GM18502 (cell line): ENCODE results near the gene TMEM63A.
"Not testable (repeated sequence)": the region's sequence is repeated elsewhere in the genome, so short reads cannot be mapped to it uniquely, and the experiment has no call there.

Experiments used
- ATAC-seq: cut with Tn5 transposase; IDR thresholded peaks from one replicate; pipeline ENCODE4 v1.9.1; 2021; ENCODE audit warnings: mild to moderate bottlenecking; ENCODE audit not compliant: unreplicated experiment, poor library complexity

TMEM63A gene

GRCh38 chr1:225881959-225882693, at the start of gene TMEM63A:
TSS of gene TMEM63A (minus strand) at chr1:225882380. CDS start at chr1:225877580, 4,800 bp downstream.
- ATAC-seq: peak; percentile 70

- ATAC-seq: no peak
These were observed 49.3 kb upstream of the TMEM63A start for GRCh38 chr1:225931270-225932136.

DNA sequence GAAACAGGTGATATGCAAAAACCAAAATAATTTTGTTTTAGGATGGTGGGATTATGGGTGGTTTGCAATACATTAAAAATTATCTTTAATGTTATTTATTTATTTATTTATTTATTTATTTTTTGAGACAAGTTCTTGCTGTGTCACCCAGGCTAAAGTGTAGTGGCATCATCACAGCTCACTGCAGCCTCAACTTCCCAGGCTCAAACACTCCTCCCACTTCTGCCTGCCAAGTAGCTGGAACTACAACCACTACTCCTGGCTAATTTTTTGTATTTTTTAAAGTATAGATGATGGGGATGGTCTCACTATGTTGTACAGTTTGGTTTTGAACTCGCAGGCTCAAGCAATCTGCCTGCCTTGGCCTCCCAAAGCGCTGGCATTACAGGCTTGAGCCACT, 48.4 kb upstream of the TMEM63A start:
- no peak for ATAC-seq

- ATAC-seq: not testable (repeated sequence)
These were observed 47.3 kb upstream of the TMEM63A start for GRCh38 chr1:225929462-225929861.

GRCh38 chr1:225928186-225929175, 46.3 kb upstream of the TMEM63A start:
- no peak for ATAC-seq

GRCh38 chr1:225926551-225927113, 44.5 kb upstream of the TMEM63A start:
- ATAC-seq: no peak

GRCh38 chr1:225923692-225924555, 41.7 kb upstream of the TMEM63A start, which contains the start of gene PYCR2:
TSS of gene PYCR2 (minus strand) at chr1:225924250. CDS start at chr1:225924110, 140 bp downstream.
- ATAC-seq: peak; percentile 98

- ATAC-seq: no peak
These were observed 41.2 kb upstream of the TMEM63A start for GRCh38 chr1:225923381-225923691.

DNA sequence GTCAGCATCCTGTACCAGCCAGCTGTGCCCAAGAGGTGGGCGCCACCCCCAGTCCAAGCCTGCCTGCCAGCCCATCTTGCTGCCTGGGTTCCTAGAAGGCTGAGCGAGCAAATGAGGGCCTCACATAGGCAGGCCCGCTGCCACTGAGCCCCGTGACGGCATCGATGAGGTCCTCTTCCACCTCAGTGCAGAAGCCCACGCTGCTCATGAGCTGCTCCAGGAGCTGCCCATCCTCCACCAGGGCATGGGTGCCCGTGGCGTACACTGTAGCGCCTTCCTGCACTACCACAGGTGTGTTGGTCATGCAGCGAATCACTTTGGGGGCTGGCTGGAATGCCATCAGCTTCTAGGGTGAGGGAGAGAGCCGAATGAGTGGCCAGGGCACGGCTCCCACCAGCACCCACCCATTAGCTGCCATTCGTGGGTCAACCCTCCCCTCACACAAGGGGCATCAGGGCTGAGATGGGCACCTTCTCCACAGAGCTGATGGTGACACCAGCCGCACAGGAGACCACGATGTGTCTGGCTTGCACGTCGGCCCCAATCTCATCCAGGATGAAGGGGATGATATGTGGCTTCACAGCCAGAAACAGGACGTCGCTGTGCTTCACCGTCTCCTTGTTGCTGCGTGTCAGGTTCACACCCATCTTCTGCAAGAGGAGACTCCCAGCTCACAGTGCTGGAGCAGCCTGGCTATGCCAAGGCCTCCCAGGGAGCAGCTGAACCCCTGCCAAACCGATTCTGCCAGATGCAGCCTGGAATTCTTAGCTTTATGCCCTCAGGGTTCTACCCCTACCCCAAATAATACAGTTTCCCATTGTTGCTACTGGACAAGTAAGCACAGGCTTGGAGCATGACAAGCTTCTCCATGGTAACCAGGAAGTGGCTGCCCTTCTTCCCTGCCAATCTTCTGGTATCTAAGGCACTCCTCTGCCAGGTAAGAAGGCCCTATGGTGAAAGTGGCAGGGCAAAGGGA, 39.8 kb upstream of the TMEM63A start:
- ATAC-seq: no peak

DNA sequence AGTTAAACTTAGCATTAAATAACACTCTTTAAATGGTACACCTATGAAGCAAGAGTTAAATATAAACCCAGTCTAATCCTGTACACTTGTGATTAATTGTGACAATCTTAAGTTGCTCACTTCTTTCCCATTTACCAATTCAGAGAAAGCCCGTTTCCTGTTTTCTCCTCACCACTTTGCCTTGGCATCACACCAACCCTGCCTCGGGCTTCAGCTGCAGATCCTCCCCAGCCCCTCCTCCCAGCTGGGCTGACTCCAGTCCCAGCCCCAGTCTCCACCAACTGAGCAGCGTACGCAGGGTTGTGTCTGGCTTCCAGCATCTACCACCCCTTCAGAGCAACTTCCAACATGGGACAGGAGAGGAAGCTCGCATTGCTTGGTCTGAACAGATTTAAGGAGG, 37.7 kb upstream of the TMEM63A start:
- no peak for ATAC-seq

DNA sequence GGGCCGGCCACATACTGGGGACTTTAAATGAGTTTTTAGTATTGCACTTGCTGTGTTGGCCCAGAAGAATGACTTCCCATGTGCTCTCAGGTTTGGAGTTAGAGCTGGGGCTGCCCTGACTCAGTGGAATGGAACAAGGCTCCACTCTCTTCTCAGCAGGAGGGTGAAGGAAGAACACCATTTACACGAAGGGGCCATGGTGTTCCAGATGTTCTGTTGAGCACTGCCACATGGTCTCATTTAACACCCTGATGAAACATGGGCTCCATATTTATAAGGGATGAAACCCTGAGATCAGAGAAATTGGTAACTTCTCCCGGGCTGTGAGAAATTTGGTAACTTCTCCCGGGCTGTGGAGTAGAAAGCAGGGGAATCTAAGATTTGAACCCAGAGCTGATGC, 36.1 kb upstream of the TMEM63A start:
- no peak for ATAC-seq

GRCh38 chr1:225917536-225917935, 35.4 kb upstream of the TMEM63A start:
- ATAC-seq: no peak

DNA sequence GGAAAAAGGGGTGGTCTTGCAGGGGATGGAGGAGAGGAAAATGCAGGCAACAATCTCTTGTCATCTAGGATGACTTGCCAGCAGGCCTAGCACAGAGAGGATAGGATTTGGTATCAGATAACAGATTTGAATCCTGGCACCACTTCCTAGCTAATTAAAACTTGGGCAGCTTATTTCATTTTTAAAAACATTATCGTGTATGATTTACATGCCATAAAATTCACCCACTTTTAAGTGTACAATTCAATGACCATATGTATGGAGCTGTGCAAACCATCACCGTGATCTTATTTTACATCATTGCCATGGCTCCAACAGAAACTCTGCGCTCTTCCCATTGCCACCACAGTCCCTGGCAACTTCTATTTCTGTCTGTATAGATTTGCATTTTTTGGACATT, 34.9 kb upstream of the TMEM63A start:
- no peak for ATAC-seq

DNA sequence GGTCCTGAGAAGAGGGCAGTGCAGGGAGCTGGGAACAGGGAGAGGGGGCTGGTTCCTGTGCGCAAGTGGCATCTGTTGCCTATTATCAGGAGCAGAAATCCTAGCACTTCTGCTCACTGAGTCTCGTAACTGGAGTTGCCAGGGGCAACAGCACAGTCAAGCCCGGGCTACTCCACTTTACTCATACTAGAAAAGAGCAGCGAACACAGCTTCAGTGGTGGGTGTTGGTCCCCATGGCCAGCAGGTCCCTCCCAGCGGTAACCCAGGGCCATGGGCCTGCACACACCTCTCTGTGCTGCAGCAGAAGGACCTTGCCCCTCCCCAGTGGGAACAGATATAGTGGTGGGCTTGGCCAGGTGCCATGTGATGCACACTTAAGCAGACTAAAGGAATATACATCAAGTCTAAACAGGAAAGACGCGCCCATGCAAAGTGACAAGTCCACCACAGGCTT, 33.4 kb upstream of the TMEM63A start:
- no peak for ATAC-seq

DNA sequence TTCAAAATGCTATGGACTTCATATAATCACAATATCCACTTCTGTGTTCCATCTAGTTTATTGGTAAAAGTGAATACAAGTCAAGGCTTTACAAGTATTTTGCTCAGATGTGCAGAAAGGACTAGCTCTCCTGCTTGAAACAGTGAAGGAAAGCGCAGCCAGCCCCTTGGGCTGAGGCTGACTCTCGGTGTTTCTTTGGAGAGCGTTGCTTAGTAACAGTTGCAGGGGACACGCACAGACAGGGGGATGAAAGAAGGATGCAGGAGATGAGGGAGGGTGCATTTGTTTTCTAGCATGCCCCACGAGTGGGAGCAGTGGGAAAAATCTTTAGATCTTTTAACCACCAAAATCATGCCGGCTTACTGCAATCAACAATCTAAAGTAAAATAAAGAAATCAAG, 32.8 kb upstream of the TMEM63A start:
- ATAC-seq: no peak

GRCh38 chr1:225914391-225914790, 32.2 kb upstream of the TMEM63A start:
- ATAC-seq: no peak

DNA sequence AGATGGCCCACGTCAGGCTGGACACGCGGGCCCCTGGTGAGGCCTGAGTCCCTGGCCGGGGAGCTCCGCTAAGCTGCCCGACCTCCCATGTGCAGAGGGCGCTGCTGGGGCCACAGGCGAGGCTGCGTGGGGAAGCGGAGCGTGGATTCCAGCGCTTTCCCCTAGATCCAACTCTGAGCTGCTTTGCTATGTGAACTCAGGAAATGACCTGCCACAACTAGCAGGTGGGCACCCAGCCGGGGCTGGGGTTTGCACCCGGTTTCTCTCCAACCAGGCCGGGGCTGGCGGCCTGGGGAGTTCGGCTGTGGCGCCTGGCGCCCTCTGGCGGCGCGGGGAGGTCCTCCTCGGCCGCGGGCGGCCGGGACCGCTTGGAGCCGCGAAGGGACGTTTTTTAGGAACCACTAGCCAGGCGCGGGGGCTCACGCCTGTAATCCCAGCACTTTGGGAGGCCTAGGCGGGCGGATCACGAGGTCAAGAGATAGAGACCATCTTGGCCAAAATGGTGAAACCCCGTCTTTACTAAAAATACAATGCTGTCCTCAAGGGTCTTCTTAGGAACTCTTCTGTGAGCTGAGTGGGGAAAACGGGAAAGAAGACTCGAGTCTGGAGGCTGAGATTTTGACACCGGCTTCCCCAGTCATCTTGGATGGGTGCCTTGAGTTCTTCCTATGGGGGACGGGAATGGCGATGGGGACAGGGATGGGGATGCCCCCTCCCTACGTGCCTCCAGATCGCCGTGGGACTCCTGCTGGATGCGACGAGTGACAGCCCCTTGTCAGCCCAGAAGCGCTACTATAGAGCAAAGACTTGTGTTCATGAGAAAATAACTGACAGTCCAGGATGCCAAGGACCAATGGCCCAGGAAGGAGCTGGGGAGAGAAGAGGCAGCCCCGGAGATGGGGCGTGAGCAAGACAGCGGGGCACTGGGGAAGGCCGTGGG, 29.3 kb upstream of the TMEM63A start:
- ATAC-seq: peak; percentile 65
